GM12874 (cell line): Measurements from ENCODE around the gene TMEM26.

Experiments used
- CTCF ChIP-seq: IDR thresholded peaks from 2 replicates; pipeline ENCODE4 v1.5.1; 2011; ENCODE audit warnings: low read depth, mild to moderate bottlenecking, control low read depth, low read length, moderate library complexity; ENCODE audit not compliant: insufficient read depth

TMEM26 gene

GRCh38 chr10:61480208-61480607 is 27.0 kb upstream of the TMEM26 start:
- TF ChIP-seq CTCF = no peak

- no peak for TF ChIP-seq CTCF
These were observed 25.6 kb upstream of the TMEM26 start for GRCh38 chr10:61478621-61479312.

GRCh38 chr10:61477451-61477850 is 24.3 kb upstream of the TMEM26 start:
- no peak for TF ChIP-seq CTCF

- TF ChIP-seq CTCF = no peak
These were observed 23.3 kb upstream of the TMEM26 start for GRCh38 chr10:61476529-61476928.

- no peak for TF ChIP-seq CTCF
These were observed 22.3 kb upstream of the TMEM26 start for GRCh38 chr10:61475449-61475873.

GRCh38 chr10:61472090-61472674 is 19.0 kb upstream of the TMEM26 start:
- no peak for TF ChIP-seq CTCF

GRCh38 chr10:61471491-61471890 is 18.3 kb upstream of the TMEM26 start:
- TF ChIP-seq CTCF = no peak
